ENCODE data around the gene THOC6.

- TF ChIP-seq NPAS2 (CRISPR knock-in tag; IDR thresholded peaks at IDR 0.05; ENCODE audit: borderline replicate concordance) (no peak), ELK1 (IDR thresholded peaks at IDR 0.05; ENCODE audit: low read depth, low read length) (no peak), JUN (IDR thresholded peaks at IDR 0.05) (no peak), POLR2AphosphoS2 (conservative IDR thresholded peaks at IDR 0.05; ENCODE audit: low read length) (no peak), POLR2A (IDR thresholded peaks at IDR 0.05; ENCODE audit: low read length) (no peak), CTCF (IDR thresholded peaks at IDR 0.05) (no peak), RFX5 (IDR thresholded peaks at IDR 0.05) (no peak), CHD2 (IDR thresholded peaks at IDR 0.05; ENCODE audit: low read length, partially characterized antibody) (no peak), BHLHE40 (IDR thresholded peaks at IDR 0.05; ENCODE audit: low read depth, low read length) (no peak), KDM1A (IDR thresholded peaks at IDR 0.05; ENCODE audit: low read depth) (no peak), MAZ (IDR thresholded peaks at IDR 0.05; ENCODE audit: borderline replicate concordance, low read depth, low read length) (no peak), RAD21 (conservative IDR thresholded peaks at IDR 0.05 in 1 of 2, IDR thresholded peaks at IDR 0.05 in 1 of 2) (no peak), MYC (IDR thresholded peaks at IDR 0.05; ENCODE audit: borderline replicate concordance, low read length) (no peak), RNF2 (IDR thresholded peaks at IDR 0.05; ENCODE audit: borderline replicate concordance, low read depth) (no peak)
Observed at GRCh38 chr16:3019594-3020246, 4.1 kb upstream of the THOC6 start.
